Kidney (tissue), 14 donors: ENCODE data around the gene NDNF. TPM values are rescaled to one million over a fixed set of nuclear protein-coding genes. Genes with fewer than 3 reads are reported as not detected.

ENCODE experiments used
- DNase-seq, 5 donors: peaks; one replicate each; pipeline ENCODE4 v3.0.0-alpha.2; 2013 to 2020
- FAIRE-seq: peaks from 2 replicates; lab custom pipeline; 2012; peaks lifted over from hg19 to GRCh38; lab: Jason Lieb, UNC
- H3K27ac ChIP-seq, 2 donors: one replicate each; pipeline ENCODE4 v1.7.0; 2013; ENCODE audit warnings: low read depth in 2 of 2, low read length in 2 of 2, inconsistent platforms in 1 of 2
- H3K27me3 ChIP-seq: one replicate; pipeline ENCODE4 v1.7.1; 2013; ENCODE audit warnings: low read length, inconsistent platforms; ENCODE audit not compliant: control insufficient read depth, insufficient read depth
- H3K36me3 ChIP-seq, 3 donors: one replicate each; pipeline versions ENCODE4 v1.7.0 to v1.7.1; 2013; ENCODE audit warnings: low read length in 3 of 3, control low read depth in 1 of 3, inconsistent platforms in 1 of 3; ENCODE audit not compliant: insufficient read depth in 3 of 3, control insufficient read depth in 2 of 3
- H3K4me1 ChIP-seq, 3 donors: one replicate each; pipeline versions ENCODE4 v1.7.0 to v1.7.1; 2013; ENCODE audit warnings: low read length in 3 of 3, inconsistent platforms in 1 of 3, low read depth in 1 of 3; ENCODE audit not compliant: control insufficient read depth in 2 of 3, insufficient read depth in 2 of 3
- H3K4me3 ChIP-seq, 3 donors: one replicate each; pipeline versions ENCODE4 v1.7.0 to v1.8.1; 2013; ENCODE audit warnings: low read length in 3 of 3, control low read depth in 1 of 3, inconsistent platforms in 1 of 3
- H3K9ac ChIP-seq, 3 donors: one replicate each; pipeline versions ENCODE4 v1.7.0 to v1.7.1; 2013; ENCODE audit warnings: low read length in 3 of 3, control low read depth in 1 of 3, inconsistent platforms in 1 of 3
- H3K9me3 ChIP-seq, 3 donors: one replicate each; pipeline versions ENCODE4 v1.7.0 to v1.7.1; 2013; ENCODE audit warnings: low read length in 3 of 3, control low read depth in 1 of 3, inconsistent platforms in 1 of 3; ENCODE audit not compliant: control insufficient read depth in 2 of 3, insufficient read depth in 1 of 3
- CTCF ChIP-seq: IDR thresholded peaks from 3 replicates; pipeline ENCODE4 v1.5.1; 2012; ENCODE audit warnings: mild to moderate bottlenecking, moderate library complexity, borderline replicate concordance; ENCODE audit not compliant: insufficient read depth; ENCODE audit errors: extremely low read depth
- intact Hi-C: fragments of 100-400 bp; cut with DNase I; formaldehyde crosslinking; loops from one replicate; pipeline ENCODE4 v1.11.1; 2022
- polyA plus RNA-seq: library from polyadenylated mRNA; stranded (reverse); fragments of 350-450 nt; fragmentation: Illumina TruSeq; extraction: RNeasy Lipid Tissue Mini Kit (QIAGEN cat#74804); gene quantifications from one replicate; pipeline ENCODE4 v1.2.3, GENCODE V29; 2014; ENCODE audit warnings: low read depth, low replicate concordance; ENCODE audit not compliant: insufficient read depth
- total RNA-seq: library from RNA; stranded (reverse); fragmentation: NEBNext Ultra II Directional; extraction: Animal tissue kit (Norgen Biotek cat#: 25700); gene quantifications from one replicate; pipeline ENCODE4 v1.2.1, GENCODE V29; 2021
- donor health status: control.
- donor health status: control.
- donor health status: control.
- donor health status: control.
- donor health status: control.
- donor health status: DM: yes; HTN: yes; CAD: no.
- donor health status: Normal renal cell carcinoma (clear cell type).

The NDNF gene
- total and polyA plus RNA-seq, 2 donors from 2014 or later, result 1.6 to 14.7 TPM

- TF ChIP-seq CTCF, result no peak
- DNase-seq (no peak), FAIRE-seq (no peak)
- no peaks in the 10 kb centered on the region for H3K36me3 ChIP-seq
- no peak overlapping the region for H3K27ac ChIP-seq
- H3K9me3 ChIP-seq, result no peaks in the 10 kb centered on the region
- intact Hi-C loops, result no loop called here
- H3K9ac ChIP-seq, result no peak overlapping the region
- H3K27me3 ChIP-seq, result no peaks in the 10 kb centered on the region
- no peaks in the 10 kb centered on the region for H3K4me1 ChIP-seq
- no peak overlapping the region for H3K4me3 ChIP-seq
These were observed 46.0 kb upstream of the NDNF start for GRCh38 chr4:121118344-121118743.

- Histone ChIP-seq H3K9ac (no peak overlapping the region), H3K27ac (no peak overlapping the region), H3K27me3 (no peaks in the 10 kb centered on the region), H3K36me3 (no peaks in the 10 kb centered on the region), H3K9me3 (no peaks in the 10 kb centered on the region), H3K4me1 (no peaks in the 10 kb centered on the region), H3K4me3 (no peak overlapping the region)
- no peak for TF ChIP-seq CTCF
- DNase-seq (no peak), FAIRE-seq (no peak)
- intact Hi-C loops, result no loop called here
These were observed 42.4 kb upstream of the NDNF start for GRCh38 chr4:121114756-121115155.

GRCh38 chr4:121112530-121112929 is 40.2 kb upstream of the NDNF start:
- H3K36me3 ChIP-seq, result no peaks in the 10 kb centered on the region
- DNase-seq, result no peak
- no peak overlapping the region for H3K4me3 ChIP-seq
- H3K27ac ChIP-seq, result no peak overlapping the region
- H3K9ac ChIP-seq, result no peak overlapping the region
- H3K9me3 ChIP-seq, result no peaks in the 10 kb centered on the region
- intact Hi-C loops, result no loop called here
- H3K4me1 ChIP-seq, result no peaks in the 10 kb centered on the region
- no peaks in the 10 kb centered on the region for H3K27me3 ChIP-seq
- peak; percentile 96 for FAIRE-seq
- TF ChIP-seq CTCF, result peak; percentile 12

GRCh38 chr4:121108557-121108956 is 36.2 kb upstream of the NDNF start:
- no peak for TF ChIP-seq CTCF
- Histone ChIP-seq H3K27me3 (no peaks in the 10 kb centered on the region), H3K4me1 (no peaks in the 10 kb centered on the region), H3K4me3 (no peak overlapping the region), H3K27ac (no peak overlapping the region), H3K36me3 (no peaks in the 10 kb centered on the region), H3K9ac (no peak overlapping the region), H3K9me3 (no peaks in the 10 kb centered on the region)
- FAIRE-seq (no peak), DNase-seq (no peak)
- intact Hi-C loops, result no loop called here
